Spleen (tissue), 11 donors: ENCODE measurements around the gene TMIE. TPM values are rescaled to one million over a fixed set of nuclear protein-coding genes. Genes with fewer than 3 reads are reported as not detected.

ENCODE experiments used
- DNase-seq: peaks from one replicate; pipeline ENCODE4 v3.0.0-alpha.2; 2020
- H3K27ac ChIP-seq, 8 donors: fragments of 200-600 bp; sonication (generic) in 7 of 8; 1 replicate in 4 of 8; 2 replicates in 4 of 8; pipeline versions ENCODE4 v1.5.0 to v1.8.0; 2016 to 2021; ENCODE audit warnings: inconsistent platforms in 4 of 8, mild to moderate bottlenecking in 4 of 8, moderate library complexity in 1 of 8
- H3K27me3 ChIP-seq, 7 donors: fragments of 200-600 bp; sonication (generic) in 6 of 7; replicated peaks in 1 of 7; 1 replicate in 4 of 7; 2 replicates in 3 of 7; pipeline versions ENCODE4 v1.5.0 to v1.8.0; 2016 to 2021; ENCODE audit warnings: inconsistent platforms in 3 of 7, mild to moderate bottlenecking in 1 of 7
- H3K36me3 ChIP-seq, 6 donors: fragments of 200-600 bp; sonication (generic) in 5 of 6; 1 replicate in 4 of 6; 2 replicates in 2 of 6; pipeline versions ENCODE4 v1.5.0 to v1.8.0; 2016 to 2021; ENCODE audit warnings: inconsistent platforms in 2 of 6
- H3K4me1 ChIP-seq, 6 donors: fragments of 200-600 bp; sonication (generic) in 5 of 6; 1 replicate in 3 of 6; 2 replicates in 3 of 6; pipeline versions ENCODE4 v1.5.0 to v1.8.0; 2016 to 2021; ENCODE audit warnings: inconsistent platforms in 3 of 6
- H3K4me3 ChIP-seq, 8 donors: fragments of 200-600 bp; sonication (generic) in 7 of 8; 1 replicate in 4 of 8; 2 replicates in 4 of 8; pipeline versions ENCODE4 v1.5.0 to v1.8.0; 2016 to 2021; ENCODE audit warnings: inconsistent platforms in 4 of 8, mild to moderate bottlenecking in 4 of 8, moderate library complexity in 2 of 8
- H3K9me3 ChIP-seq, 8 donors: fragments of 200-600 bp; sonication (generic) in 7 of 8; 1 replicate in 4 of 8; 2 replicates in 4 of 8; pipeline versions ENCODE4 v1.5.0 to v1.8.0; 2016 to 2021; ENCODE audit warnings: inconsistent platforms in 4 of 8
- CTCF ChIP-seq, 11 experiments: fragments of 200-600 bp in 7 of 11; fragments of 450-650 bp in 4 of 11; sonication (generic) in 4 of 11; IDR thresholded peaks in 8 of 11; conservative IDR thresholded peaks in 3 of 11; 1 replicate in 7 of 11; 2 replicates in 4 of 11; pipeline versions ENCODE4 v1.4.0 to v1.8.0; 2016 to 2021; ENCODE audit warnings: antibody characterized with exemption in 11 of 11, inconsistent platforms in 4 of 11, mild to moderate bottlenecking in 1 of 11
- POLR2A ChIP-seq, 3 donors: fragments of 450-650 bp; IDR thresholded peaks; one replicate each; pipeline ENCODE4 v1.5.1; 2017; ENCODE audit warnings: antibody characterized with exemption in 3 of 3, mild to moderate bottlenecking in 1 of 3
- POLR2AphosphoS5 ChIP-seq, 3 donors: sonication (generic); formaldehyde crosslinking; IDR thresholded peaks; one replicate each; pipeline ENCODE4 v1.5.1; 2017; ENCODE audit warnings: antibody characterized with exemption in 3 of 3
- WGBS, 5 donors: extraction: QIAGEN DNeasy Blood & Tissue Kit in 3 of 5; methylation state at CpG; one replicate each; pipeline versions ENCODE4 v1.1.5 to v1.1.7; 2013 to 2018; 5-methylcytosine and 5-hydroxymethylcytosine counted together
- intact Hi-C: fragments of 100-400 bp; cut with DNase I; formaldehyde crosslinking; loops from one replicate; pipeline ENCODE4 v1.15.0; 2023; ENCODE audit warnings: low total_unique reads
- polyA plus RNA-seq, 3 donors: library from polyadenylated mRNA; stranded (reverse); fragments of 200-250 nt; gene quantifications; one replicate each; pipeline ENCODE4 v1.2.1, GENCODE V29; 2013
- total RNA-seq, 7 donors: library from RNA; depleted of rRNA in 3 of 7; stranded (reverse); fragments of >200 nt in 3 of 7; fragmentation: NEBNext Ultra II Directional in 4 of 7; extraction: Animal tissue kit (Norgen Biotek cat#: 25700) in 4 of 7; gene quantifications; one replicate each; pipeline versions ENCODE4 v1.1.0 to v1.2.1, GENCODE V29; 2016 to 2021
- donor health status: healthy with polysubstance abuse.
- donor health status: DM: no; HTN: no; CAD: no; lungs with moderate emphysema.
- donor health status: DM: no; HTN: no; CAD: no.
- donor health status: Bipolar disorder and iron deficiency.
- donor health status: healthy.
- donor health status: DM: no; HTN: no; CAD: no.
- donor health status: DM: yes; HTN: yes; CAD: no.

TMIE gene
- total and polyA plus RNA-seq, 10 donors, result 0.23 to 1.6 (median 0.67) TPM; not detected in 2

GRCh38 chr3:46706771-46707582, 5.8 kb downstream of the TMIE start:
- 82 to 89% (median 84%) methylated on average over 9 to 13 of the region's 13 CpGs for WGBS, 5 donors
- peaks cover 0 to 14% (median 5%) of the 10 kb centered on the region in 6 donors for H3K4me1 ChIP-seq
- no peak overlapping the region for H3K4me3 ChIP-seq
- H3K27ac ChIP-seq, result no peak overlapping the region
- H3K27me3 ChIP-seq, result peaks cover 0 to 11% (median 0%) of the 10 kb centered on the region in 7 donors
- no peak for DNase-seq
- intact Hi-C loops, result loop anchor here (5.0 kb wide), 1 partner anchor 190 kb away; no protein-coding TSS in a partner anchor
- no peaks in the 10 kb centered on the region for H3K9me3 ChIP-seq
- TF ChIP-seq CTCF (IDR thresholded peaks at IDR 0.05 in 8 of 11, conservative IDR thresholded peaks at IDR 0.05 in 3 of 11), result no peak
- no peak for TF ChIP-seq POLR2AphosphoS5 (IDR thresholded peaks at IDR 0.05)
- TF ChIP-seq POLR2A (IDR thresholded peaks at IDR 0.05), result no peak
- H3K36me3 ChIP-seq, result no peaks in the 10 kb centered on the region

DNA sequence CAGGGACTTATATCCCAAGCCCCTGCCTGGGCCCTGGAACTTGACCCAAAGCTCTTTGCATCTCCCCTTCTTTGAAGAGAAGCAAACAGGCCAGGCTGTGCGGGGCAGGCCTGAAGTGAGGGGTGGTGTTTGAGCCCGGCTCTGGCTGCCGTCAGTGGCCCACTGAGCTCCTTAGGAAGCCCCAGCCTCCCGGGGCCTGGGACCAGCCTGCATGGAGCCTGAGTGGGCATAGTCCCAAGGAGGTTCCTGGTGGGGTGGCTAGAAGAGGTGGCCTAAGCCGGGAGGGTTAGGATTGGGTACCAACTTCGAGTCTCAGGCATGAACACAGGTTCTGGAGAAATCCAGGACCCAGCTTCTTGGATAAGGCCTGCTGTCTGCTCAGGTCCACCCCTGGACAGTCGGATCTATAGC, 6.4 kb downstream of the TMIE start:
- no peak for TF ChIP-seq POLR2AphosphoS5 (IDR thresholded peaks at IDR 0.05)
- Histone ChIP-seq H3K4me3 (no peak overlapping the region), H3K27me3 (peaks cover 0 to 5% (median 0%) of the 10 kb centered on the region in 7 donors), H3K27ac (no peak overlapping the region), H3K4me1 (peaks cover 0 to 13% (median 5%) of the 10 kb centered on the region in 6 donors), H3K36me3 (no peaks in the 10 kb centered on the region), H3K9me3 (no peaks in the 10 kb centered on the region)
- DNase-seq, result no peak
- intact Hi-C loops, result loop anchor here (5.0 kb wide), 1 partner anchor 190 kb away; no protein-coding TSS in a partner anchor
- 86 to 91% (median 88%) methylated on average over 7 of the region's 7 CpGs for WGBS, 5 donors

GRCh38 chr3:46708401-46709156, 7.4 kb downstream of the TMIE start:
- intact Hi-C loops, result loop anchor here (5.0 kb wide), 1 partner anchor 189 kb away; no protein-coding TSS in a partner anchor
- 77 to 90% (median 85%) methylated on average over 8 to 11 of the region's 11 CpGs for WGBS, 5 donors
- no peak overlapping the region for H3K4me3 ChIP-seq
- TF ChIP-seq POLR2AphosphoS5 (IDR thresholded peaks at IDR 0.05) (no peak), CTCF (IDR thresholded peaks at IDR 0.05 in 8 of 11, conservative IDR thresholded peaks at IDR 0.05 in 3 of 11) (no peak), POLR2A (IDR thresholded peaks at IDR 0.05) (no peak)
- H3K27me3 ChIP-seq, result no peaks in the 10 kb centered on the region
- H3K27ac ChIP-seq, result no peak overlapping the region
- no peaks in the 10 kb centered on the region for H3K36me3 ChIP-seq
- peaks cover 0 to 13% (median 5%) of the 10 kb centered on the region in 6 donors for H3K4me1 ChIP-seq
- H3K9me3 ChIP-seq, result no peaks in the 10 kb centered on the region
- DNase-seq, result peak; percentile 68

DNA sequence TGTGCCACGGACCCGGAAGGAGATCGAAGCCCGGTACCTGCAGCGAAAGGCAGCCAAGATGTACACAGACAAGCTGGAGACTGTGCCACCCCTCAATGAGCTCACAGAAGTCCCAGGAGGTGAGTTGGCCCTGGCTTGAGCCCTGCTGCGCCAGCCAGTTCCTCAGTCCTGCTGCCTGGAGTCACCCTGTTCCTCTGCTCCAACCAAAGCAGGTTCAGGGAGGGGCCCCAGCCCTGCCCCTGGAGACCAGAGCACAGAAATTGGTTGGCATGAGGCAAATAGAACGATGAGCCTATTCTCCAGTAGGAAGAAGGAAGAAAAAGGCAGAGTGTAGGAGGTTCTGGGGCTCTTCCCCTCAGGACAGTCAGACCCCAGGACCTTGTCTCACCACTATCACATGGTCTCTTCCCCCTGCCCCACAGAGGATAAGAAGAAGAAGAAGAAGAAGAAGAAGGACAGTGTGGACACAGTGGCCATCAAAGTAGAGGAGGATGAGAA, 8.0 kb downstream of the TMIE start:
- Histone ChIP-seq H3K9me3 (no peaks in the 10 kb centered on the region), H3K4me1 (peaks cover 0 to 13% (median 5%) of the 10 kb centered on the region in 6 donors), H3K27me3 (no peaks in the 10 kb centered on the region), H3K4me3 (no peak overlapping the region), H3K36me3 (no peaks in the 10 kb centered on the region), H3K27ac (no peak overlapping the region)
- intact Hi-C loops, result loop anchor here (5.0 kb wide), 1 partner anchor 188 kb away; no protein-coding TSS in a partner anchor
- TF ChIP-seq CTCF (IDR thresholded peaks at IDR 0.05 in 8 of 11, conservative IDR thresholded peaks at IDR 0.05 in 3 of 11) (no peak), POLR2AphosphoS5 (IDR thresholded peaks at IDR 0.05) (no peak), POLR2A (IDR thresholded peaks at IDR 0.05) (no peak)
- no peak for DNase-seq
- WGBS, 5 donors, result 89 to 98% (median 94%) methylated on average over 7 of the region's 7 CpGs
